Adrenal gland (tissue), 12 donors: ENCODE results near the gene LIMK2. TPM values are rescaled to one million over a fixed set of nuclear protein-coding genes. Genes with fewer than 3 reads are reported as not detected.

ENCODE experiments used
- DNase-seq, 7 donors: peaks; one replicate each; pipeline ENCODE4 v3.0.0-alpha.2; 2019 to 2020
- H3K27ac ChIP-seq, 5 donors: fragments of 200-600 bp; sonication (generic) in 4 of 5; 1 replicate in 3 of 5; 2 replicates in 2 of 5; pipeline versions ENCODE4 v1.5.1 to v1.8.0; 2016 to 2020; ENCODE audit warnings: mild to moderate bottlenecking in 1 of 5
- H3K27me3 ChIP-seq: fragments of 200-600 bp; 2 replicates; pipeline ENCODE4 v1.8.0; 2021
- H3K36me3 ChIP-seq, 2 donors: fragments of 200-600 bp; replicated peaks in 1 of 2; 1 replicate in 1 of 2; 2 replicates in 1 of 2; pipeline versions ENCODE4 v1.5.1 to v1.8.0; 2018 to 2022
- H3K4me1 ChIP-seq, 2 donors: fragments of 200-600 bp; replicated peaks in 1 of 2; 1 replicate in 1 of 2; 2 replicates in 1 of 2; pipeline versions ENCODE4 v1.5.1 to v1.8.0; 2018 to 2021
- H3K4me3 ChIP-seq, 4 donors: fragments of 200-600 bp; sonication (generic) in 3 of 4; one replicate each; pipeline ENCODE4 v1.5.1; 2016 to 2018
- H3K9me3 ChIP-seq, 3 donors: fragments of 200-600 bp; sonication (generic) in 1 of 3; replicated peaks in 1 of 3; 1 replicate in 2 of 3; 2 replicates in 1 of 3; pipeline versions ENCODE4 v1.5.1 to v1.8.0; 2016 to 2021
- POLR2A ChIP-seq, 2 donors: fragments of 450-650 bp; IDR thresholded peaks; one replicate each; pipeline ENCODE4 v1.6.1; 2017; ENCODE audit warnings: antibody characterized with exemption in 2 of 2, mild to moderate bottlenecking in 2 of 2, moderate library complexity in 1 of 2
- WGBS, 4 donors: extraction: QIAGEN DNeasy Blood & Tissue Kit in 2 of 4; methylation state at CpG; one replicate each; pipeline versions ENCODE4 v1.1.5 to v1.1.7; 2013 to 2017; 5-methylcytosine and 5-hydroxymethylcytosine counted together
- intact Hi-C, 2 donors: fragments of 100-400 bp; cut with DNase I; formaldehyde crosslinking; loops; one replicate each; pipeline versions ENCODE4 v1.14.1 to v1.15.0; 2022 to 2023
- polyA plus RNA-seq, 3 donors: library from polyadenylated mRNA; stranded (reverse); fragments of 200-250 nt in 2 of 3; fragments of 350-450 nt in 1 of 3; fragmentation: Illumina TruSeq in 1 of 3; extraction: RNeasy Lipid Tissue Mini Kit (QIAGEN cat#74804) in 1 of 3; gene quantifications; one replicate each; pipeline ENCODE4 v1.2.3, GENCODE V29; 2013 to 2014
- total RNA-seq, 9 donors: library from RNA; depleted of rRNA in 4 of 9; stranded (reverse); fragments of >200 nt in 4 of 9; fragments of 120-200 nt in 1 of 9; fragmentation: NEBNext Ultra II Directional in 1 of 9; extraction: Animal tissue kit (Norgen Biotek cat#: 25700) in 1 of 9; gene quantifications; one replicate each; pipeline versions ENCODE4 v1.1.0 to v1.2.4, GENCODE V29; 2013 to 2023
- TF ChIP-seq, protein P1 (sequence below), 6 experiments: fragments of 450-650 bp in 4 of 6; fragments of 200-600 bp in 2 of 6; sonication (generic) in 1 of 6; IDR thresholded peaks; 1 replicate in 5 of 6; 2 replicates in 1 of 6; pipeline versions ENCODE4 v1.5.1 to v1.8.0; 2016 to 2021; ENCODE audit warnings: antibody characterized with exemption in 6 of 6, mild to moderate bottlenecking in 2 of 6, moderate library complexity in 1 of 6
- donor health status: healthy with polysubstance abuse.
- donor health status: Bipolar disorder and iron deficiency.
- donor health status: DM: yes; HTN: yes; CAD: no.
- donor health status: DM: no; HTN: no; CAD: no.
- donor health status: DM: no; HTN: no; CAD: no.
- donor health status: DM: yes; HTN: yes; CAD: no.

The LIMK2 gene
- total and polyA plus RNA-seq, 12 donors = 12.6 to 36.1 (median 20.2) TPM

DNA sequence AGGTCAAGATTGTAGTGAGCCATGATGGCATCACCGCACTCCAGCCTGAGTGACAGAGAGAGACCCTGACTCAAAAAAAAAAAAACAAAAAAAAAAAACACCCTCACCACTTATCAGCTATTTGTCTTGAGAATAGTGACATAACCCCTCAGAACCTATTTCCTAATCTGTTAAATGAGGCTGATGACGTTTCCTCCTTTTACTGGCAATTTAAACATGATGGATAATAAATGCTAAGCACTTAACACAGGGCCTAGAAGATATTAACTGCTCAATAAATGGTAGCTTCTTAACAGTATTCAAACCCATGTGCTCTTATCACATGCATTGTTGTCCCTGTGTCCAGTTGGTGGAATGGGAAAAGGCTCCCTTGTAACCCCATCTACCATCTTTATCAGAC is 34.6 kb downstream of the LIMK2 start:
- intact Hi-C loops = no loop called here
- no peak for DNase-seq
- Histone ChIP-seq H3K4me1 (peaks cover 6 to 26% of the 10 kb centered on the region in 2 donors), H3K27ac (no peak overlapping the region), H3K36me3 (no peaks in the 10 kb centered on the region), H3K4me3 (no peak overlapping the region), H3K9me3 (no peaks in the 10 kb centered on the region), H3K27me3 (no peaks in the 10 kb centered on the region)
- WGBS, 4 donors = 58 to 78% (median 65%) methylated on average over 2 of the region's 2 CpGs
- TF ChIP-seq POLR2A (IDR thresholded peaks at IDR 0.05) = no peak
- TF ChIP-seq, protein P1, sequence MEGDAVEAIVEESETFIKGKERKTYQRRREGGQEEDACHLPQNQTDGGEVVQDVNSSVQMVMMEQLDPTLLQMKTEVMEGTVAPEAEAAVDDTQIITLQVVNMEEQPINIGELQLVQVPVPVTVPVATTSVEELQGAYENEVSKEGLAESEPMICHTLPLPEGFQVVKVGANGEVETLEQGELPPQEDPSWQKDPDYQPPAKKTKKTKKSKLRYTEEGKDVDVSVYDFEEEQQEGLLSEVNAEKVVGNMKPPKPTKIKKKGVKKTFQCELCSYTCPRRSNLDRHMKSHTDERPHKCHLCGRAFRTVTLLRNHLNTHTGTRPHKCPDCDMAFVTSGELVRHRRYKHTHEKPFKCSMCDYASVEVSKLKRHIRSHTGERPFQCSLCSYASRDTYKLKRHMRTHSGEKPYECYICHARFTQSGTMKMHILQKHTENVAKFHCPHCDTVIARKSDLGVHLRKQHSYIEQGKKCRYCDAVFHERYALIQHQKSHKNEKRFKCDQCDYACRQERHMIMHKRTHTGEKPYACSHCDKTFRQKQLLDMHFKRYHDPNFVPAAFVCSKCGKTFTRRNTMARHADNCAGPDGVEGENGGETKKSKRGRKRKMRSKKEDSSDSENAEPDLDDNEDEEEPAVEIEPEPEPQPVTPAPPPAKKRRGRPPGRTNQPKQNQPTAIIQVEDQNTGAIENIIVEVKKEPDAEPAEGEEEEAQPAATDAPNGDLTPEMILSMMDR (IDR thresholded peaks at IDR 0.05) = no peak

DNA sequence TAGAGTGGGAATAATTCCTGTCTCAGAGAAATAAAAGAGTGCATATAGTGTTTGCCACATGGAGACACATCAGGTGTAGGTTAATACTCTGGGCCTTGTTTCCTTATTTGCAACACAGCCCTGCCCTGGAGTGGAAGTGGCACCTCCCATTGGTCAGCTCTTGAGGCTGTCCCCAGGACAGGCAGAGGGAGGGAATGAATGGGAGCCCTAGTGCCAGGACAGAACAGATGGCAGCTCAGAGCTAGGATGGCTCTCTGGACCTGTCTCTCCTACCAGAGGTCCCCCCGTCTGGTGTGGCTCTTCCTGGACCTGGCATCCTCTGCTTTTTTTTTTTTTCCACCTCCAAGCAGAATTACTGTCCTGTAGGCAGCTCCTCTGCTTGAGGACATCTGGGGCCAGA is 35.6 kb downstream of the LIMK2 start:
- no peak overlapping the region for H3K27ac ChIP-seq
- no peaks in the 10 kb centered on the region for H3K9me3 ChIP-seq
- no peak for DNase-seq
- TF ChIP-seq POLR2A (IDR thresholded peaks at IDR 0.05) = no peak
- TF ChIP-seq, protein P1 (IDR thresholded peaks at IDR 0.05) = no peak
- intact Hi-C loops = no loop called here
- H3K4me3 ChIP-seq = no peak overlapping the region
- H3K36me3 ChIP-seq = no peaks in the 10 kb centered on the region
- 25 to 53% (median 34%) methylated on average over 1 of the region's 1 CpG for WGBS, 4 donors
- H3K4me1 ChIP-seq = peaks cover 6 to 18% of the 10 kb centered on the region in 2 donors
- H3K27me3 ChIP-seq = no peaks in the 10 kb centered on the region

DNA sequence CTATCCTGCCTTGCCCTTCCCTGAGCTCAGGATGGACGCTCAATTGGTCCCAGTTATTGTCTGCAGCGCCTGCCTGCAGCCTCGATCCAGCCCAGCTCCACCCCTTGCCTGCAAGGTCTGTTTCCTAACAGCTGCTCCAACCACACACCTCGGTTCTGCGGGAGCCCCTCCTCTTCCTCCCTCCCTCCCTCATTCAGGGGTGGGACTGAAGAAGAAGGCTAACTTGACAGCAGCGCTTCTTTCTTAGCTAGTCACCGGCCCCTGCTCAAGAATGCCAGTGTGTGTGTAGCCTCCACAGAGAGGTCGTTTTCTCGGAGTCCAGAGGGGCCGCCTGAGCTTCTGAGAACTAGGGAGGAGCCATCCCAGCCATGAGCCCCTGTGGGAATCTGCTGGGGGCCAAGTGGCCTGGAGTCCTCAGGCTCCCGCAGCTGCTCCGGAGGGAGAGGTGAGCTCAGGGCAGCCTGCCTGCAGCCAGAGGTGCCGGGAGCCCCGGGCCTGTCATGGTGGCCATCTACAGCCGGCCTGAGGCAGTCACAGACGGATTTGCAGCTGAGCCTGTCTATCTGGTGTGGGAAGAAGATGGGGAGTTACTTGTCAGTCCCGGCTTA is 36.1 kb downstream of the LIMK2 start:
- peak in 1 of 2 donors; percentile 86 for TF ChIP-seq POLR2A (IDR thresholded peaks at IDR 0.05)
- TF ChIP-seq, protein P1 (IDR thresholded peaks at IDR 0.05) = no peak
- DNase-seq = peak; percentile 83 to 95 (median 91)
- Histone ChIP-seq H3K27ac (peak overlapping the region in 1 of 5 donors; percentile 64), H3K36me3 (no peaks in the 10 kb centered on the region), H3K4me3 (peak overlapping the region in 3 of 4 donors; percentile 5 to 56 (median 32)), H3K4me1 (peaks cover 6 to 18% of the 10 kb centered on the region in 2 donors), H3K27me3 (no peaks in the 10 kb centered on the region), H3K9me3 (no peaks in the 10 kb centered on the region)
- intact Hi-C loops = no loop called here
- WGBS, 4 donors = 10 to 21% (median 15%) methylated on average over 11 to 17 of the region's 17 CpGs

DNA sequence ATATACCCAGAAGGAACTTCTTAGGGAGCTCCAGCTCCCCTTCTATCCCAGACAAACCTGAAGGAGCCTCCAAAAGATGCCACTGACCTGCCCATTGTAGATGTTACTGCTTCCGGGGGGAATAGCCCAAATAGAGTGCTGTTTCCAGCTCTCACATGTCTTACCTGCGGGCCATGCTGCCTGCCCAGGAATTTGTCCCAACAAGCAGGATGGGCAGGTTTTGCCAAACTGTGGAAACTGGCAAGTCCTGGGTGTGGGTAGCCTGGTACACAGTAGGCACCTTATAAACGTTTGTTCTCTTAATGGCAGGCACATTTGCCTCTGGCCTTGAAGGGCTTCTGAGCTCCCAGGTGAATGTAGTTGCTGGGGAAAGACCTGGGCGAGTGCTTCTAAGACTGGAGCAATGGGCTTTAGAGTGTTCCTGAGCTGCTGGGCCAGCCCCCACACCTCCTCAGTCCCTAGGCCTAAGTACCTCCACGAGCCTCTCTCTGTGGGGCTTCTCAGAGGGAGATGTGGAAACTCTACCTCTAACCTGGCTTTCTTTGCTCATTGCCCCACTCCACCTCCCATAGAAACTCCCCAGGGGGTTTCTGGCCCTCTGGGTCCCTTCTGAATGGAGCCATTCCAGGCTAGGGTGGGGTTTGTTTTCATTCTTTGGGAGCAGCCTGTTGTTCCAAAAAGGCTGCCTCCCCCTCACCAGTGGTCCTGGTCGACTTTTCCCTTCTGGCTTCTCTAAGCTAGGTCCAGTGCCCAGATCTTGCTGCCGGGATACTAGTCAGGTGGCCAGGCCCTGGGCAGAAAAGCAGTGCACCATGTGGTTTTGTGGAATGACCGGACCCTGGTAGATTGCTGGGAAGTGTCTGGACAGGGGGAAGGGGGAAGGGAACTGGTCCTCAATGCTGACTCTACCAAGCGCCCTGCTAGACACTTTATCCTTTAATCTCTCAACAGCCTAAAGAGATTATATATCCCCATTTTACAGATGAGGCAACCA is 37.2 kb downstream of the LIMK2 start:
- 75 to 96% (median 85%) methylated on average over 4 to 9 of the region's 9 CpGs for WGBS, 4 donors

More for the DNA sequence above, 37.2 kb downstream of the LIMK2 start:
- Histone ChIP-seq H3K9me3 (no peaks in the 10 kb centered on the region), H3K4me1 (peaks cover 6 to 18% of the 10 kb centered on the region in 2 donors), H3K36me3 (no peaks in the 10 kb centered on the region), H3K27me3 (no peaks in the 10 kb centered on the region), H3K27ac (peak overlapping the region in 1 of 5 donors; percentile 13), H3K4me3 (peak overlapping the region in 2 of 4 donors; percentile 32 to 56)
- intact Hi-C loops = no loop called here
- TF ChIP-seq, protein P1 (IDR thresholded peaks at IDR 0.05) = no peak
- no peak for TF ChIP-seq POLR2A (IDR thresholded peaks at IDR 0.05)
- DNase-seq = no peak
